Bladder microvascular endothelial cell (primary cell): ENCODE measurements around the gene C20orf173. TPM values are rescaled to one million over a fixed set of nuclear protein-coding genes. Genes with fewer than 3 reads are reported as not detected.

Experiments
- total RNA-seq: library from RNA; depleted of rRNA; stranded (reverse); fragments of >200 nt; gene quantifications from 2 replicates; pipeline ENCODE4 v1.2.3, GENCODE V29; 2014

Gene C20orf173
- total RNA-seq: not detected in 2 replicates

GRCh38 chr20:35529552-35529951 is at the start of gene C20orf173:
Gene C20orf173, minus strand, starts transcription at chr20:35529652. Its CDS starts 279 bp downstream, at chr20:35529373.

GRCh38 chr20:35541783-35542662 is 12.6 kb upstream of the C20orf173 start, which contains the start of gene ERGIC3:
Gene ERGIC3, plus strand, starts transcription at chr20:35542078. Its CDS starts 20 bp downstream, at chr20:35542098.

Other genes with a start within 250 kb of the C20orf173 start
- gene EIF6, start 244.9 kb downstream of the C20orf173 start, total RNA-seq: 142 and 151 TPM in 2 replicates
- gene FAM83C, start 237.2 kb downstream of the C20orf173 start, total RNA-seq: not detected in 2 replicates
- gene UQCC1, start 117.7 kb downstream of the C20orf173 start, total RNA-seq: 12.8 and 37.3 TPM in 2 replicates
- 0.16 and 0.44 TPM in 2 replicates for gene GDF5, start 91.4 kb downstream of the C20orf173 start, total RNA-seq
- 10.0 and 17.9 TPM in 2 replicates for gene CEP250, start 74.1 kb downstream of the C20orf173 start, total RNA-seq
- 232 and 344 TPM in 2 replicates for gene ERGIC3, start 12.4 kb upstream of the C20orf173 start, total RNA-seq
- gene SPAG4, start 86.2 kb upstream of the C20orf173 start, total RNA-seq: 7.4 and 10.9 TPM in 2 replicates
- 80.0 and 134 TPM in 2 replicates for gene CPNE1, start 135.2 kb upstream of the C20orf173 start, total RNA-seq
- gene RBM12, start 135.2 kb upstream of the C20orf173 start, total RNA-seq: 29.1 and 59.0 TPM in 2 replicates
- gene NFS1, start 169.7 kb upstream of the C20orf173 start, total RNA-seq: 13.9 and 15.1 TPM in 2 replicates
- gene ROMO1, start 169.8 kb upstream of the C20orf173 start, total RNA-seq: 222 and 428 TPM in 2 replicates
- 244 and 463 TPM in 2 replicates for gene RBM39, start 212.6 kb upstream of the C20orf173 start, total RNA-seq
- gene PHF20, start 242.4 kb upstream of the C20orf173 start, total RNA-seq: 21.9 and 39.6 TPM in 2 replicates